ENCODE measurements around the gene PLXNA2.

Gene PLXNA2

DNA sequence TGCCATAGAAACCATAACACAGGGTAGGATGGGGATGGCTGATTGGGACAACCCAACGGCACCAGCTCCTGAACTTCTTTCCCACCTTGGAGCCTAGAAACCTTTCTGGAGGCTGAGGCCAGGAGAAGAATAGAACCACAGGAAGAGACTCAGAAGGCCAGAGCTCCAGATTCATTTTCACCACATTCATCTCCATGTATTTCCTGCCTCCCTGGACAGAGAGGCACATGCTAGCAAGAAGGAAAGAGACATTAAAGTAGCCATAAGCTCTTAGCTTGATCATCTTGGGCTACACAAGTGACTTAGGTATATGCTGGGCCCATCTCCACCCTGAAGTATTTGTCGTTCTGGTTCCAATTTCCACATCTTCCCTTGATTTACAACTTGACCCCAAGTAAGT, 44.1 kb downstream of the PLXNA2 start:
- peaks cover 53% of the 10 kb centered on the region for H3K4me1 ChIP-seq (ENCODE audit: control insufficient read depth, insufficient read depth, low read length)
- H3K4me2 ChIP-seq (ENCODE audit: low read length): no peak overlapping the region
- H3K27me3 ChIP-seq (ENCODE audit: control insufficient read depth, insufficient read depth, low read length): no peaks in the 10 kb centered on the region
- H3K36me3 ChIP-seq (ENCODE audit: insufficient read depth, low read length): peaks cover 72% of the 10 kb centered on the region
- H3K9ac ChIP-seq (ENCODE audit: low read depth, low read length): no peak overlapping the region
- no peak overlapping the region for H3K4me3 ChIP-seq (ENCODE audit: low read length)
- H3K9me3 ChIP-seq (replicated peaks; ENCODE audit: low read length): no peaks in the 10 kb centered on the region

DNA sequence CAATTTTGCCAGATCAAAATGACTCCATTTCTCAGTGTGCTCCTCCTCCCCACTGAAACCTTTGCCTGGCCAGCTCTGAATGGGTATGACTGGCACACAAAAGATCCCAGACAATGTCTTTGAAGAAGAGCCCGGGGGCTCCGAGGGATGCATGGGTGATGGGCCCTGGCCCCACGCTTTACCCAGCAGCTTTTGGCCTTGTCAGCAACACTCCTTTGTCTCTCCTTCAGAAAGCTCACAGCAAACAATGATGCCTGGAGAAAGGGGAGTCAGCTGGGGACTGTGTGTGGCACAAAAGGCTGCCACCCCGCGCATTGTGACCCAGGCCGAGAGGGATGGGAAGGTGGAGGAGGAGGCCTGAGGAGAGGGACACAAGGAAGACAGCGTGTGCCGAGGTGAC, 45.9 kb downstream of the PLXNA2 start:
- Histone ChIP-seq H3K9ac (ENCODE audit: low read depth, low read length) (no peak overlapping the region), H3K4me2 (ENCODE audit: low read length) (no peak overlapping the region), H3K27me3 (ENCODE audit: control insufficient read depth, insufficient read depth, low read length) (no peaks in the 10 kb centered on the region), H3K4me1 (ENCODE audit: control insufficient read depth, insufficient read depth, low read length) (peaks cover 34% of the 10 kb centered on the region), H3K36me3 (ENCODE audit: insufficient read depth, low read length) (peaks cover 78% of the 10 kb centered on the region), H3K4me3 (ENCODE audit: low read length) (no peak overlapping the region), H3K9me3 (replicated peaks; ENCODE audit: low read length) (no peaks in the 10 kb centered on the region)

DNA sequence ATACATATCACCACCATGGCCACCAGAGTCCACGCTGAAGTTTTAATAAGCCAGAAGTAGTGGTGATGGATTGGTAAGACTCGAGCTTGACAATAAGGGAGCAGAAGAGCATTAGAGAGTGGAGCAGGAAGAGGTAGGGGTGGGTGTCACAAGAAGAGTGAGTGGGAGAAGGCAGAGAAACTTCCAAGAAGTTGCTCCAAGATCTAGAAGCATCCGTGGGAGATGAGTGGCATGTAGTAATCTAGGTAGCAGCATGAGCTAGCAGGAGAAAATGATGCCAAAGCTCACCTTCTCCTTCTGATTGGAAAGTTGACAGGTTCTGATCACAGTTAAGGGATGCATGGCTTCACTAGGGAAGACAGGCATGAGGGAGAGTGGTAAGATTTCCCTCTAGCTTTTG, 49.2 kb downstream of the PLXNA2 start:
- H3K4me3 ChIP-seq (ENCODE audit: low read length): no peak overlapping the region
- no peaks in the 10 kb centered on the region for H3K9me3 ChIP-seq (replicated peaks; ENCODE audit: low read length)
- peaks cover 10% of the 10 kb centered on the region for H3K4me1 ChIP-seq (ENCODE audit: control insufficient read depth, insufficient read depth, low read length)
- no peak overlapping the region for H3K4me2 ChIP-seq (ENCODE audit: low read length)
- peaks cover 83% of the 10 kb centered on the region for H3K36me3 ChIP-seq (ENCODE audit: insufficient read depth, low read length)
- H3K9ac ChIP-seq (ENCODE audit: low read depth, low read length): no peak overlapping the region
- H3K27me3 ChIP-seq (ENCODE audit: control insufficient read depth, insufficient read depth, low read length): no peaks in the 10 kb centered on the region

DNA sequence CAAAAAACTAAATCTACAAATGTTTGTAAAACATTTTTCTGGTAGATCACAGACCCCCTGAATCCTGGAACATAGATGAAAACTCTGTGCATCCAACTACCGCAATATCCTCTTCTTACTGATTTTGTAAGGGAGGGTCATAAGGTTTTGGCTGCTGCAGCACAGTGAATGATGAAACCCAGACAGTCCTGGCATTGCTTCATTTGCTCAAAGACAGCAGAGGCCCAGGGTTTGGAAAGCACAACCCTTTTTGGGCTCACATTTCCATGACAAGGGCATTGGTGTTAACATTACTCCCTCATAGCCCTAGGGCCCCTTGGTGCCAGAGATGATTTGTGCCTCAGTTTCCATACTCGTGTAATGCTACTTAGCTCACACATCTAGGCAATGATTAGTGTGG, 51.2 kb downstream of the PLXNA2 start:
- Histone ChIP-seq H3K27me3 (ENCODE audit: control insufficient read depth, insufficient read depth, low read length) (no peaks in the 10 kb centered on the region), H3K9ac (ENCODE audit: low read depth, low read length) (no peak overlapping the region), H3K36me3 (ENCODE audit: insufficient read depth, low read length) (peaks cover 80% of the 10 kb centered on the region), H3K9me3 (replicated peaks; ENCODE audit: low read length) (no peaks in the 10 kb centered on the region), H3K4me1 (ENCODE audit: control insufficient read depth, insufficient read depth, low read length) (peaks cover 20% of the 10 kb centered on the region), H3K4me2 (ENCODE audit: low read length) (no peak overlapping the region), H3K4me3 (ENCODE audit: low read length) (no peak overlapping the region)

DNA sequence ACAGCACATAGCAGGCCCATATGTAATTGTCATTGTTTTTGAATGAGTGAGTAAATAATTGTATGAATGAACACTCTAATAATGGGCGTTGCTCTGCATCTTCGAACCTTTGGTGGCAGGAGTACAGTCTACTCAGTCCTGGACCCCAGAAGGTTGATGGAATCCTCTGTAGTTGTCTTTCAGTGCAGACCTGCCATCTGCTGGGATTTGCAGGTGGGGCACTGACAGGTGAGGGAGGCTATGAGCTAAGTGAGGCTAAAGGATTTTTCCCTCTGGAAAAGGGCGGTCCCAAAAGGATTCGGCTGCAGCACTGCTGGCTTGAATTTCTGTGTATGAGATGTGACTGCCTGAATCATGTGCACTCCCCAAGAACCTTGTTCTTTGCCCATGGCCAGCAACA, 53.4 kb downstream of the PLXNA2 start:
- Histone ChIP-seq H3K9ac (ENCODE audit: low read depth, low read length) (no peak overlapping the region), H3K4me2 (ENCODE audit: low read length) (no peak overlapping the region), H3K4me1 (ENCODE audit: control insufficient read depth, insufficient read depth, low read length) (peaks cover 33% of the 10 kb centered on the region), H3K36me3 (ENCODE audit: insufficient read depth, low read length) (peaks cover 71% of the 10 kb centered on the region), H3K4me3 (ENCODE audit: low read length) (no peak overlapping the region), H3K9me3 (replicated peaks; ENCODE audit: low read length) (no peaks in the 10 kb centered on the region), H3K27me3 (ENCODE audit: control insufficient read depth, insufficient read depth, low read length) (no peaks in the 10 kb centered on the region)

DNA sequence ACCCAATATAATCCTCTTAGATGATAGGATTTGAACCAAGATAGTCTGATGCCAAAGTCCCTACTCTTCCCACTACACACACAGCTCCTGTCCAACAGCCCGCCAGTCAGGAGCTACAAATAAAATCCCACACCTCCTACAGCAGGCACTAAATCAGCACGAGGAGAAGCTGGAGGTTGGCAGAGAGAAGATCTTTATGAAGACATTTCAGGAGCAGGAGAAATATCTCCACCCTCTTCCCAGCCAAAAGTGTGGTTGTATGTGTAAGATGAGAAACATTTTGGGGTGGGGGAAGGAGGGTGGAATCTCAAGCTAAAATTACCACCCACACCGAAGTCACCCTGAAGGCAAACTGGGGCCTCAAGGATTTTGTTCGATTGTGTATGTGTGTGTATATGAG, 54.5 kb downstream of the PLXNA2 start:
- Histone ChIP-seq H3K36me3 (ENCODE audit: insufficient read depth, low read length) (peaks cover 67% of the 10 kb centered on the region), H3K27me3 (ENCODE audit: control insufficient read depth, insufficient read depth, low read length) (no peaks in the 10 kb centered on the region), H3K9me3 (replicated peaks; ENCODE audit: low read length) (no peaks in the 10 kb centered on the region), H3K4me1 (ENCODE audit: control insufficient read depth, insufficient read depth, low read length) (peaks cover 44% of the 10 kb centered on the region), H3K4me3 (ENCODE audit: low read length) (no peak overlapping the region), H3K9ac (ENCODE audit: low read depth, low read length) (no peak overlapping the region), H3K4me2 (ENCODE audit: low read length) (no peak overlapping the region)

DNA sequence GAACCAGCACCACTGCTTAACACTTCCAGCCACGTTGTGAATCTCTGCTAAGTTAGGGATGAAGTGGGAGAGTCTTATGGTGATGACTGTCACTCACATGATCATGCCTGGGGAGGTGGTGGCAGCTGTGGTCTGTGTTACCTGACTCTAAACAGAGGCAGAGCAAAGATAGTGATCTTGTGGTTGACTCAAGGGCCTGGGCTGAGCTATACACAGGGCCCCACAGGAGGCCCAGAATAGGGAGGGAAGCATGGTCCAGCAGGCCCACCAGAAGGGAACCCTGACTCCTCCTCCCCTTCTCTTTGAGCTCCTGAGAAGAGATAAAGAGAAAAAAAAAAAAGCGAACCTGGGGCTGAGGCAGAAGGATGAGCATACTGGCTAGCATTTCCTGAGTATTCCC, 55.0 kb downstream of the PLXNA2 start:
- Histone ChIP-seq H3K27me3 (ENCODE audit: control insufficient read depth, insufficient read depth, low read length) (no peaks in the 10 kb centered on the region), H3K36me3 (ENCODE audit: insufficient read depth, low read length) (peaks cover 62% of the 10 kb centered on the region), H3K4me2 (ENCODE audit: low read length) (no peak overlapping the region), H3K9me3 (replicated peaks; ENCODE audit: low read length) (no peaks in the 10 kb centered on the region), H3K4me1 (ENCODE audit: control insufficient read depth, insufficient read depth, low read length) (peaks cover 48% of the 10 kb centered on the region), H3K9ac (ENCODE audit: low read depth, low read length) (no peak overlapping the region), H3K4me3 (ENCODE audit: low read length) (no peak overlapping the region)

DNA sequence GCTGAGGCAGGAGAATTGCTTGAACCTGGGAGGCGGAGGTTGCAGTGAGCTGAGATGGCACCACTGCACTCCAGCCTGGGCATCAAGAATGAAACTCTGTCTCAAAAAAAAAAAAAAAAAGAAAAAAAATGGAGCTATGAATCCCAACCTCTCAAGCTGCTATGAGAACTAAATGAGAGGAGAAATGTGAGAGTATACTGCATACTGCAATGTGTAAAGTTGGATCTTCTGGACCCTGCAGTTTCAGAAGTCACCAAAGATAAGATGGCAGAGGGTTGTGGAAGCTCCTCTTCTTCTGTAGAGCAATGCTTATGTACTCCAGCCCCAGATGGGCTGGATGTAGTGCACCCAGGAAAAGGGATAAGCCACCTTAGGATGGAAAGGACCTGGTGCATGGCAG, 55.6 kb downstream of the PLXNA2 start:
- H3K9me3 ChIP-seq (replicated peaks; ENCODE audit: low read length): no peaks in the 10 kb centered on the region
- H3K36me3 ChIP-seq (ENCODE audit: insufficient read depth, low read length): peaks cover 57% of the 10 kb centered on the region
- no peak overlapping the region for H3K4me2 ChIP-seq (ENCODE audit: low read length)
- peaks cover 53% of the 10 kb centered on the region for H3K4me1 ChIP-seq (ENCODE audit: control insufficient read depth, insufficient read depth, low read length)
- H3K9ac ChIP-seq (ENCODE audit: low read depth, low read length): no peak overlapping the region
- no peak overlapping the region for H3K4me3 ChIP-seq (ENCODE audit: low read length)
- no peaks in the 10 kb centered on the region for H3K27me3 ChIP-seq (ENCODE audit: control insufficient read depth, insufficient read depth, low read length)

DNA sequence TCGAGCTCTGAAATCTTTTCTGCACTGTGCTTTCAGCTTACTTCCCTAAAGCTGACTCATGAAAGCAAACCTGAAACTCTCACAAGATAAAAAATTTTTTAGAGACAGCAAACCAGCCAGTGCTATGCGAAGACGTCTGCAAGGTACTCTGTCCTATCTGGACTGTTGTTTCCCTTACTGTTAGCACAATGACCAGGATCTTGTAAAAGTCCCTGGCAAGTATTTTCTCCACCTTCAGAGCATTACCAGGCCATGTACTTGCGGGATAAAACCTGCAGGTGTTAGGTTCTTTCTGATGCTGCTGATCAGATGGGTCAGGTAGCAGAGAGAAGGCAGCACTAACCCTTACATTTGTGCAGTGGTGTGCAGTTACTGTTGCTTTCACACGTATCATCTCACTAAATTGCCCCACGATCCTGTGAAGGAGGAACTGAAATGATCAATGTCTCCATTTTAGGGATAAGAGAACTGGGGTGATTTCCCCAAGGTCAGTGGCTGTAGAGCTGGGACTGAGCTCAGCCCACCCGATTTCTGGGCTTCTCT, 56.6 kb downstream of the PLXNA2 start:
- Histone ChIP-seq H3K27me3 (ENCODE audit: control insufficient read depth, insufficient read depth, low read length) (no peaks in the 10 kb centered on the region), H3K9ac (ENCODE audit: low read depth, low read length) (no peak overlapping the region), H3K4me2 (ENCODE audit: low read length) (no peak overlapping the region), H3K9me3 (replicated peaks; ENCODE audit: low read length) (no peaks in the 10 kb centered on the region), H3K4me3 (ENCODE audit: low read length) (no peak overlapping the region), H3K36me3 (ENCODE audit: insufficient read depth, low read length) (peaks cover 56% of the 10 kb centered on the region), H3K4me1 (ENCODE audit: control insufficient read depth, insufficient read depth, low read length) (peaks cover 61% of the 10 kb centered on the region)

DNA sequence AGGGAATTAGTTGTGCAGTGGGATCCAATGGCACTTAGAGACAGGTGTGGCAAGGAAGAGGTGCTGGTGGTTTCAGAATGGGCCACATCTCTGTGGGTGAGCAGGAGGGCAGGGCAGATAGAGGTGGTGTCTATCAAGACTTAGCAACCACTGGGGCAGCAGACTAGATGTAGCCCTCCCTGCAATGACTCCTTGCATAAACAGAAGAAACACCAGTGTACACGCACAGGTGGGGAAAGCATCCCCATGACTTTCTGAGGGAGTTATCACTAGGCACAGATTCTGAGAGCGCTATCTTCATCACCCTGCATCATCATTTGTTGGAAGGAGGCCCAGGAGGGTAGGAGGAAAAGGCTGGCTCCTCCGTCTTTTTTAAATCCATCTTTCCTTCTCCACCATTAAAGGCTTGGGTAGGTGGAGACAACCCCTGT, 58.4 kb downstream of the PLXNA2 start:
- Histone ChIP-seq H3K27me3 (ENCODE audit: control insufficient read depth, insufficient read depth, low read length) (no peaks in the 10 kb centered on the region), H3K4me2 (ENCODE audit: low read length) (no peak overlapping the region), H3K4me3 (ENCODE audit: low read length) (no peak overlapping the region), H3K4me1 (ENCODE audit: control insufficient read depth, insufficient read depth, low read length) (peaks cover 68% of the 10 kb centered on the region), H3K36me3 (ENCODE audit: insufficient read depth, low read length) (peaks cover 54% of the 10 kb centered on the region), H3K9me3 (replicated peaks; ENCODE audit: low read length) (no peaks in the 10 kb centered on the region), H3K9ac (ENCODE audit: low read depth, low read length) (peak overlapping the region; percentile 7)

DNA sequence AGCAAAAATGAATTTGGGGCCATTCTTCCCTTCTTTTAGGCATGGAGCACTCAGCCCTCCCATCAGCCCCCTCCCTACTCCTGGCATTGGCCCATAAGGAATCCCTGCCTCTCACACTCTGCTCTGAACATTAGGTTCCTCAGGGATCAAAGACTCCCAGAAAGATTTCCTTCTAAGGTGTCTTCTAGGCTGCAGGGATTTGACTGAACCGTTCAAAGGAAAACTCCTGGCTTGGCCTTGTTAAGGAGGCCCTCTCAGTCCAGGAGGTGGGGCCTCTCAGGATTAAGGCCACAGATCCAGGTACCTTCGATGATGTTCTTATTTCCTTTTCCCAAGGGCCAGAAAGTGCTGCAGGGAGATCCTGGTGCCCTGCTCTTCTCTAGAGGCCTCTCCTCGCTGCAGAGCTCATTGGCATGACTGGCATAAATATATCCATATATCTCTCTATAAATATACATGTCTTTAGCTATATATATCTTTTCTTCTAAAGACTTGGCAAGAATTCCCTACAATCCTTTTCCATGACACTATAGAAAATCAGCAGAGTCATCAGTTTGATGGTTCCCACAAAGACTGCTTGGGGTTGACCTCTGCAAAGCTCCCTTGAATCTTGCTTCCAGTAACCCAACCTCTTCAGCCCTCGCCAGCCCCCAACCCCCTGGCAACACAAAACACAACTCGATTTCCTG, 59.1 kb downstream of the PLXNA2 start:
- Histone ChIP-seq H3K4me2 (ENCODE audit: low read length) (peak overlapping the region; percentile 38), H3K36me3 (ENCODE audit: insufficient read depth, low read length) (peaks cover 54% of the 10 kb centered on the region), H3K4me1 (ENCODE audit: control insufficient read depth, insufficient read depth, low read length) (peaks cover 71% of the 10 kb centered on the region), H3K4me3 (ENCODE audit: low read length) (no peak overlapping the region), H3K9me3 (replicated peaks; ENCODE audit: low read length) (no peaks in the 10 kb centered on the region), H3K27me3 (ENCODE audit: control insufficient read depth, insufficient read depth, low read length) (no peaks in the 10 kb centered on the region), H3K9ac (ENCODE audit: low read depth, low read length) (peak overlapping the region; percentile 73)
